Measurements from ENCODE around the gene ATP1A3.
"Not testable (repeated sequence)": the region's sequence is repeated elsewhere in the genome, so short reads cannot be mapped to it uniquely, and the experiment has no call there.

The ATP1A3 gene

DNA sequence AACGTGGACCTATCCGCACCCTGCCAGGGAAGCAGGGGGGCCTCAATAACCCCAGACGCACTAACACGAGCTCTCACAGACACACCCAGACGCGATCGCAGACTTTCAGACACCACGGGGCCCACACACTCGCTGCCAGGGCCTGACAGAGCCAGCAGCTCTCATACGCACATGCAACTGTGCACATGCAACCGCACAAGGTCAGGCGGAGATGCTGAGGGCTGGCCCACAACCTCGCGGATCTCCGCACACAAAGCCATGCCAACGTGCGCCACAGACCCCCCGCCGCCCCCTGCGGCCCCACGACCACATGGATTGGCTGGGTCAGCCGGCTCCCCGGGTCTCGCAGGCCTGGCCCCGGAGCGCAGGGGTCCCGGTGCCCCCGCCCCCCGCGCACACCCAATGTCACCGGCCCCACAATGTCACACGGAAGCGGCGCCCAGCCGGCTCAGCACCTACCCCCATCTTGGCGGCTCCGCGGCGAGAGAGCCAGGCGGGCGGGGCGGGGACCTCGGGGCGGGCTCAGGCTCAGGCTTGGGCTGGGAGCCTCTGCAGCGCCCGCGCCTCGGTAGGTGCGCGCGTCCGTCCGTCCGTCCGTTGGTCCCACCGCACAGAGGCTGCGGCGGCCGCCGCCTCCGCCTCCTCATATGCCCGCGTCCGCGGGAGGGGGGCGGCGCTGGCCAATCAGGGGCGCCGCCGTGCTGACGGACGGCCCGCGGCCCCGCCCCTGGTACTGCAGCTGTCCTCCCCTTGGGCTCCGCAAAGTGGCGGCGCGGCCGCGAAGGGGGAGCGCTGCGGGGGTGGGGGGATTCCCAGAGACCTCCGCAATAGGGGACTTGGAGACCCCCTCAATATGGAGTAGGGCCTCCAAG, at the start of gene ATP1A3:
Gene ATP1A3, minus strand, starts transcription at position 619 of the 872 bp plus-strand sequence. Its CDS starts 154 bp downstream, at position 465.
- DNase-seq (ENCODE audit: low read depth, low spot score): peak; percentile 80

DNA sequence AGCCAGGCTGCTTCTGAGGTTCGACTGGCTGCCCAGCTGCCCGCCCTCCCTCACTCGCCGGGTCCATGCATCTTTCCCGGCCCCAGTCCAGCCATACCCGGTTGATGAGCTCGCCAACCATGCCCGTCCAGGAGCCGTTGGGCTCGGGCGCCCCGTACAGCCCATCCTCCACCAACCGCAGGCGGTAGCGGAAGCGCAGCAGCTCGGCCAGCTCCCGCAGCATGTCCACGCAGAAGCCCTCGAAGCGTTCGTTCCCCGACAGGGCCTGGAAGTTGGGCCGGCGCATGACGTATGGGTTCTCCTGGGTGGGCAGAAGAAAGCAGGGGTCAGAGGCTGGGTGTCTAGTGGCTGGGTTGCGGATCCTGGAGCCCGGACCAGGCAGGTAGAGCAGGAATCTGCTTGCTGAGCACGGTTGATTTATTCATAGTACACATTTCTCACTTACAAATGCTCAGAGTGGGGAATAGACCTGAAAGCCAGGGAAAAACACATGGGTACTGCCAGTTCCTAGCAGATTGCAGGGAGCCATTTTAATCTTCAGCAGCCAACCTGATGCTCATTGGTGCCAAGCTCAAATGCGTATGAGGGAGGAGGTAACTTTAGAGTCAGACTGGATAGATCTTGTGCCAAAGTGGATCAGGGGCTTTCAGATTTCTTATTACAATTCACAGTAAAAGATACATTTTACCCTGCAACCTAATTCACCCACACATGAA, 48.6 kb upstream of the ATP1A3 start:
- DNase-seq (ENCODE audit: low read depth, low spot score): no peak

DNA sequence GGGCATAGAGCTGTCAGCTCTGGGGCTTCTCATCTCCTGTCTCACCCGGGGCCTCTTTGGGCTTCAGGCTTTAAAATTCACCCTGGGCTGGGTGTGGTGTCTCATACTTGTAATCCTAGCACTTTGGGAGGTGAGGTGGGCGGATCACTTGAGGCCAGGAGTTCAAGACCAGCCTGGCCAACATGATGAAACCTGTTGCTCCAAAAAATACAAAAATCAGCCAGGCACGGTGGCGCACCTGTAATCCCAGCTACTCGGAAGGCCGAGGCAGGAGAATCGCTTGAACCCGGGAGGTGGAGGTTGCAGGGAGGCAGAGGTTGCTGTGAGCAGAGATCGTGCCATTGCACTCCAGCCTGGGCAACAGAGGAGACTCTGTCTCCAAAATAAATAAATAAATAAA, 46.5 kb upstream of the ATP1A3 start:
- DNase-seq (ENCODE audit: low read depth, low spot score): not testable (repeated sequence)

DNA sequence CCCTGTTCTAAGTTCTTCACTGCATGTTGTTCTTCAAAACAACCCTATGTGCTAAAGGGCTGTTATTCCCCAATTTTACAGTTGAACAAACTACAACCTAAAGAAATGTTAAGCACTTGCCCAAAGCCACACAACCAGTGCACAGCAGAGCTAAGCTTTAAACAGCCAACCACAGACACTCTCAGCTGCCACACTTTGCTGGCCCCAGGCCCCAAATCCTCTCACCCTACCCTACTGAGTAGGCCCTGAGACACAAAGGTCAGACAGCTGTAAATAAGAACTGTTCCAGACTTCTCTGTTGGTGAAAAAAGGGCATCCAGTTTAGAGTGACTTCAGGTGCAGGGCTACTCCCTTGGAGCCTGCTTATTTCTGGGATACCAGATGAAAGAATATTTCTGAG, 46.0 kb upstream of the ATP1A3 start:
- no peak for DNase-seq (ENCODE audit: low read depth, low spot score)

DNA sequence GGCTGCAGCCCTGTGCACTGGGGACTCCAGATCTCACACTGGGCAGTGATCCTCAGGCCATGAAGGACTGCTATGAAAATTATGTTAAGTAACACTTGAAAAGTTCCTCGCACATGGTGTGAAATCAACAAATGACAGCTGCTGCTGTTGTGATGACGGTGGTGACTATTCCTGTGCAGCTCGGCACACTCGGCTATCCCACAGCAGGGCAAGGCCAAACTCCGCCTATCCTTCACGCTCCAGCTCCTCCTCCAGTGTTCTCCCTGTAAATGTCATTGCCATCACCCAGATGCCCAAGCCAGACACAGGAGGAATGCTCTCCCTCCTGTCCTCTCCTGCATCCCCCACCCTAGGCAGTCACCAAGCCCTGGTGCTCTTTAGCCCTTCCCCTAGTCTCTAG, 44.6 kb upstream of the ATP1A3 start:
- no peak for DNase-seq (ENCODE audit: low read depth, low spot score)

DNA sequence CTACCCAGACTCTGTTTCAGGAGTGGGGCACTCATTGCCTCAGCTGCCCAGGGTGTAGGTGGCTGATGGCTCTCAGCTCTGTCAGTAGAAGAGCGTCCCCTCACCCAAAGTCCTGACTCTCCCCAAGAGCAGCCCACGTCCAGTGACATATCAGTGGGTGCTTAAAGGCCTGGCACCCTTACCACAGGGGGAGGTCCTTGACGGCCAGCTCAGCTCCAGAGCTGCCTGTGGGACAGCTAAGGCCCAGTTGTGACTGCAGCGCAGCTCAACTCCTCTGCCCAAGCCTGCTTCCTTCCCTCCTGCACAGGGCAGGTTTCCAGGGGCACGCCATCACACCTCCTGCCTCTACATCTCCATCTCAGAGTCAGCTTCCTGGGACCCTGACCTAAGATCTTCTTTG, 43.6 kb upstream of the ATP1A3 start:
- no peak for DNase-seq (ENCODE audit: low read depth, low spot score)

DNA sequence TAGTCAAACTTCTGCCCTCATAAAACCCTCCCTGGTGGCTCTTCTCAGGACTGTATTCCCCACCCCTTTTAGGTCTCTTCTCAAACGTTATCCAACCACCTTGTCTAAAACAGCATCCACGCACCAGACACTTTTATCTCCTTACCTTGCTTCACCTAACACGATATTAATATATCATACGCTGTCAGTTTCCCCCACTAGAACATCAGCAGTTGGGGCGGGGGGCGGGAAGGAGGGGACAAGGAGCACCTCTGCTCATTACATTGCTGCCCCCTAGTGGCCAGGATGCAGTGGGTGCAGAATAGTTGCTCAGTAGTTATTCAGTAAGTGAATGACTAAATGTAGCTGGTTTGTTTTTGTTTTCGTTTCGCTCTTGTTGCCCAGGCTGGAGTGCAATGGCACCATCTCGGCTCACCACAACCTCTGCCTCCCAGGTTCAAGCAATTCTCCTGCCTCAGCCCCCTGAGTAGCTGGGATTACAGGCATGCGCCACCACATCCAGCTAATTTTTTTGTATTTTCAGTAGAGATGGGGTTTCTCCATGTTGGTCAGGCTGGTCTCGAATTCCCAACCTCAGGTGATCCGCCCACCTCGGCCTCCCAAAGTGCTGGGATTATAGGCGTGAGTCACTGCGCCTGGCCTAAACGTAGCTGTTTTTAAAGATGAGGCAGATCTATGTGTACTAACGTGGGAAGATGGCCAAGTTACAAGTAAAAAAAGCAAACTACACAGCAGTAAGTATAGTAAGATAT, 40.8 kb upstream of the ATP1A3 start:
- DNase-seq (ENCODE audit: low read depth, low spot score): peak; percentile 85

DNA sequence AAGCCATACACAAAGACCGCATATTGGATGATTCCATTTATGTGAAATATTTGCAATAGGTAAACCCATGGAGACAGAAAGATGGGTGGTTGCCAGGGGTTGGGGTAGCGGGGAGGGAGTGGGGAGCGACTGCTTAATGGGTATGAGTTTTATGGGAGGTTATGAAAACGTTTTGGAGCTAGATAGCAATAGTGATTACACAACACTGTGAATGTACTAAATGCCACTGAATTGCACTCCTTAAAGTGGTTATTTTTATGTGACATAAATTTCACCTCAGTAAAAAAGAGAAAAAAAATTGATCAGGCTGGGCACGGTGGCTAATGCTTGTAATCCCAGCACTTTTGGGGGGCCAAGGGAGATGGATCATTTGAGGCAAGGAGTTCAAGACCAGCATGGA, 39.4 kb upstream of the ATP1A3 start:
- no peak for DNase-seq (ENCODE audit: low read depth, low spot score)

DNA sequence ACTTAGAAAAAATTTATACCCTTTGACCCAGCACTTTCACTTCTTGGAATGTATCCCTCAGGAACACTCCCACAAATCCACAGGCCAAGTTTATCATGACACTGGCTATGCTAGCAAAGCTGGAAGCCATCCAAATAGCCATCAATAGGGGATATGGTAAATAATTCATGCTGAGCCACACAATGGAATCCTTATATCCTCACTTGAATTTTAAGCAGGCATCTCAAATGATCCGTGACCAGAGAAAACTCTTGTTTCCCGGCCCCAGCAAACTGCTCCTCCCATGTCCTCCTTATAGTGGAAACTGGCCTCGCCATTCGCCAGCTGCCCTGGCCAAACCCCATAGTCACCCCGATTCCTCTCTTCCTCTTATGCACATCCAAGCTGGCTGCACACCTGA, 38.4 kb upstream of the ATP1A3 start:
- peak; percentile 53 for DNase-seq (ENCODE audit: low read depth, low spot score)

DNA sequence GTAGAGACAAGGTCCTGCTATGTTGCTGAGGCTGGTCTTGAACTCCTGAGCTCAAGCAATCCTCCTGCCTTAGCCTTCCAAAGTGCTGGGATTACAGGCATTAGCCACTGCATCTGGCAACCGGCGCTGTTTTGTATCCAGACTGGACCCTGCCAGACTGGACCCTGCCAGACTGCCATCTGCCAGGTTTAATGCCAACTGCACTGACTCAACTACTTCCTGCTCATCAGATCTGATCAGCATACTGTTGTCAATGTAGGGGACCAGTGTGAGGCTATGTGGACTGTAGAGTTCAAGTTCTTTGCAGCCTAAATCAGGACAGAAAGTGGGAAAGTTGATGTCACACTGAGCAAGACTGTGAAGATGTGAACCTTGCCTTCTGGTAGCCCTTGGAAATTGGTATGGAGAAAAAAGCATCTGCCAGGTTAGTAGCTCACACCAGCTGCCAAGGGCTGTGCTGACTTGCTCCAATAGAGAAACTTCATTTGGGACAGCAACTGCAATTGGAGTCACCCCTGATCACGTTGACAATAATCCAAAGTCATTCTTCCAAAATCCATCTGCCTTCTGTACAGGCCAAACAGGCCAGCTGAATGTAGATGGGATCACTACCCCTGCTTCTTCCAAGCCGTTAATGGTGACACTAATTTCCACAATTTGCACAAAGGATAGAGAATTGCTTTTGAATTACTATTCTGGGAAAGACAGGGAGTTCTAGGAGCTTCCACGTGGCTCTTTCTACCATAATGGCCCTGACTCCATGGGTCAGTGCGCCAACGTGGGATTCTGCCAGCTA, 36.8 kb upstream of the ATP1A3 start:
- DNase-seq (ENCODE audit: low read depth, low spot score): no peak

DNA sequence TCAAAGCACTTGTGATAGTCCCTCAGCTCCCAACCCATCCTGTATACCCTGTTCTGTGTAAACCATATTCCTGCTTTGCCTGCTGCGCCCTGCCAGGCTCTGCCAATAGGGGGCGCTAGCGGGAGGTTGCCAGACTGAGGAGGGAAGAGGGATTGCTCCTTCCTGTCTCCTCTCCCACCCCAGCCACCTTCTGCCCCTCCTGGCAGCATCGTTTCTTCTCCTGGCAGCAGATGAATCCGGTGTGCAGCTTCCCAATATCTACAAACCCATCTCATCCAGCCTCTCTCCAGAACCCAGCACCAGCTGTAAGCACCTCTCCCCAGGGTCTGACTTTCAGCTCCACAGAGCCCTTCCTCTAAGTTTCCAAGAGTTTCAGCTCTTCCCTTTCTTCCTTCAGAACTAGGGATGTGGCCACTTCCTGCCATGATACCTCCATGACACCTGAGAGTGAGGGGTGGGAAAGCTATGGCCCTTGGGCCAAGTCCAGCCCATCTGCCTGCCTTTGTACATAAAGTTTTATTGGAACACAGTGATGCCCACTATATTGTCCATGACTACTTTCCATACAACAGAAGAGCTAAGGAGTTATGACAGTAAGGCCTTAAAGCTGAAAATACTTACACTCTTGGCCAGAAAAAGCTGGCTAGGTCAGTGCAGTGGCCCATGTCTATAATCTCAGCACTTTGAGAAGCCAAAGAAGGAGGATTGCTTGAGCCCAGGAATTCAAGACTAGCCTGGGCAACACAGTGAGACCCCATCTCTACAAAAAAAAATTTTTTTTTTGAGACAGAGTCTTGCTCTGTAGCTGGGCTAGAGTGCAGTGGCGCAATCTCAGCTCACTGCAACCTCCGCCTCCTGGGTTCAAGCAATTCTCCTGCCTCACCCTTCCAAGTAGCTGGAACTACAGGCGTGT, 34.5 kb upstream of the ATP1A3 start:
- no peak for DNase-seq (ENCODE audit: low read depth, low spot score)

DNA sequence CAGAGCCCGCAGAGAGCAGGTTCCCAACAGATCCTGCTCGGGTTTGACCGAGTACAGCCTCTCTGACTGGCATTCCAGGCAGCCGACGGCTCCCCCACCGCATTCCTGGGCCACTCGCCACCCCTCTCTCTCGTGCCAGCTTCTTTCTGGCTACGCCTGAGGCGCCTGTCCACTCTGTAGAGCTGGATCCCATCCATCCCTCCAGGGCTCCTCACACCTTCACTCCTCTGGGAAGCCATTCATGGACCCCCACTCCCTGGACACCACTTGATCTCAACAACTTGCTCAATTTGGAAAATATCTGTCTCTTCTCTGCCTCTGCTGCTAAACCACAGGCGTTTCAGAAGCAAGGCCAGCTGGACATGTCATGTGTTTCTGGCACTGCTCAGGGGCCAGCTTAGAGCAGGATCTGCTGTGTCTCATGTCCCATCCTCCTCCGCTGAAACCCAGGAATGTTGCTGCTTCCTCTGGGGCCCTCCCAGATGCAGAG, 30.6 kb upstream of the ATP1A3 start:
- peak; percentile 94 for DNase-seq (ENCODE audit: low read depth, low spot score)

DNA sequence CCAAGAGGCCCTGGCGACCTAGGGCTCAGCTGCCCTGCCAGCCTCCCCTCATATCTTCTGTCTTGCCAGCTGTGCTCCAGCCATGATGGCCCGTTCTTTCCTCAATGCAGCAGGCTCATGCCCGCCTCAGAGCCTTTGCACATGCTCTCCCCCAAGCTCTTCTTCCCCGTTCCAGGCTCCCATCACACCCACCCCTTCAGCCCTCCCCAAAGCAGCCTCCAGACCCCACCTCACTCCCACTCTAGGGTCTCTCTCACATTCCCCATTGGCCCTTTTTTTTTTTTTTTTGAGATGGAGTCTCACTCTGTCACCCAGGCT, 29.9 kb upstream of the ATP1A3 start:
- DNase-seq (ENCODE audit: low read depth, low spot score): no peak

DNA sequence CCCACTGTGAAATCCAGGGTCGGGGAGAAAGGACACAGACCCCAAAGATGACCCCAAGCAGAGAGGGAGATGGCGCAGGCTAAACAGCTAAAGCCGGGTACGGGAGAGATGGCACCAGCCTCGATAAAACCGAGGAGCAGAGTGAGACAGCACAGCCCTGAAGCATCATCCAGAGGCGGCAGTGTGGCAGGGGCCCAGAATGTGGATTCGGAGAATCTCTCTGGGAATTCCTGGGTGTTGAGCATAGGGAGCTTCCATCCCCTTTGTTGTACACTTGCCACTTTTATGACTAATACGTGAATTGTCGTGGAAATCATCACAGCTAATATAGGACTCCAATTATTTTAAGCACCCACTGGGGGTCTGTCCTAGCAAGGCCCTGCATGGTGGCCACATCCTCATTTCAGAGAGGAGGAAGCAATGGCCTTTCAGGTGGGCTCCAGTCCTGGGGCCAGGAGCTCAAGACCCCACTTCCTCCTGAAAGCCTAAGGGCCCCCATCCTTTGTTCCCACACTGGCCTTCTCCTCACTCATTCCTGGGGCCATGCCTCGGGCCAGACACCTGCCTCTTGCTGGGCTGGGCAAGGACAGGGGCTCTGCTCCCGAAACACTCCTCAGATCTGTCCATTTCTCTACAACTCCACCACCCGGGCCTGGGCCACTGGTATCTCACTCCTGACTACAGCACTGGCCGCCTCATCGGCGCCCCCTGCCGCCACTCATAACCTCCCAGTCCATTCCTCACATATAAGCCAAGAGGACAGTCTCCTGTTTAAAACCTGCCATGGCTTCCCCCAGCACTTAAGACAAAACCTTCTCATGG, 29.3 kb upstream of the ATP1A3 start:
- peak; percentile 30 for DNase-seq (ENCODE audit: low read depth, low spot score)

DNA sequence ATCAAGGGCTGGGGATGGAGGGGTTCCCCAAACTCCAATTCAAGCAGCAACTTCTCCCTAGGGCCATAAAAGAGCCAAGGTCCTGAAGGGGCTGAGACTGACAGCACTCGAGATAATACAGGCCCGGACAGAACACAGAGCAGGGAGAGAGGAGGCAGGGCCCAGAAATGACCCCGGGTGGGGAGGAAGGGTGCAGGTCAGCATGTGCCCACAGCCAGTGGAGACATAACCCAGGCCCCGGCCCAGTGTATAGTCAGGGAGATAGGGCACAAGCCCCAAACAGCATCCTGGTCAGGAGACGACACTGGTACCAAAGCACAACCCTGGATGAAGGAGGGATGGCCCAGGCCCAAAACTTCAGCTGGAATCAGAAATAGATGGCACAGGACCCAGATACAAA, 28.6 kb upstream of the ATP1A3 start:
- no peak for DNase-seq (ENCODE audit: low read depth, low spot score)

DNA sequence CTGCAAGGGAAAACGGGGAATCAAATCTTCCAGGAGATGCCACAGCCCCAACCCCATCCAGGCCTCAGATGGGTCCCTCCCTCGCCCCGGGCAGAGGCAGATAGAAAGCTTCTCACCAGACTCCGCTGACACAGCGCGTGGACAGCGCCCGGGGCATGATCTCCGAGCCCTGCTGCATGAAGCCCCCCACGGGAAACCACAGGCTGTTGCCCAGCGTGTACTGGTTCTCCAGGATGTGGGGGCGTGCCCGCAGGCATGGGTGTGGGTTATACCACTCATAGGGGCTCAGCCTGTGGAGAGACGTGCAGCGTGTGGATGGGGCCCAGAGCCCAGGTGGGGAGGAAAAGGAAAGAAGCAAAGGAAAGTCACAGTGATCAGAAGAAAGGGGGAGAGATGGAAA, 27.2 kb upstream of the ATP1A3 start:
- no peak for DNase-seq (ENCODE audit: low read depth, low spot score)

DNA sequence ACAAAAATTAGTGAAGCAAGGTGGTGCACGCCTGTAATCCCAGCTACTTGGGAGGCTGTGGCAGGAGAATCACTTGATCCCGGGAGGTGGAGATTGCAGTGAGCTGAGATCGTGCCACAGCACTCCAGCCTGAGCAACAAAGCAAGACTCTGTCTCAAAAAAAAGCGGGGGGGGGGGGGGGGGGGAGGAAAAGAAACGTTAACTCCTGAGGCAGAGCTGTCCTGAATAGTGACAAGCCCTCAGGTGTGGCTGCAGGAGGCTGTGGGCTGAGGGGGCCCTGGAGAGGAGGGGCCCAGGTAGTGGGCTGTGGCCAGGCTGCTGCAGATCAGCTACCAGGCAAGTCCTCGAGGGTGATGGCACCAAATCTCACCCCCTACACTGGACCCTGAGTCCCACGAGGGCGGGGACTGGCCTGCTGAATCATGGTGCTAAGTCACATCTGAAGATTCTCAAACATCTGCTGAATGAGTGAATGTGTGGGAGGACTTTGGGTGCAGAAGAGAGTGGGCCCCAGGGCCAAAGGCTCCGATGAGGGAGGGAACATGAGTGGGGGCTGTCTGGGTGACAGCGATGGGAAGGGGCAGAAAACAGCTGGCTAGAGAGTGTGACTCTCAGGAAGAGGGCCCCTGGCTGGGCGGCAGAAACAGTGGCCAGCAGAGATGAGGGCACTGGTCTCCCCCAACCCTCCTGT, 24.6 kb upstream of the ATP1A3 start:
- no peak for DNase-seq (ENCODE audit: low read depth, low spot score)

DNA sequence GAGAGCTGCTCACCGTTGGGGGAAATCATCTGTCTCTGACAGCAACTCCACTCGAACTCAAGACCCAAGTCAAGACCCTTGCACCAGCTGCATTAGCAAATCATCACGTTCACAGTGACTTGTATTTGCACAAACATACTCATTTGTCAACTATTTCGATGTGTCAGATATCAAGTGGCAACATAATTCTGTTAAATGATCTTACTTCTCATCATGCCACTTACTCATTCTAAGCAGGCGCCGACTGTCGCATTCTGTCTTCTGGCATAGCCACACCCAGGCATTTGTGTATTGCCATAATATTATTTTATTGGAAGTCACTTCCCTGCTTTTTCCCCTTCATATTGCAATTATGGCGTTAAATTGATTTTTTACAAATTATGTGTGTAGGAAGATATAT, 23.0 kb upstream of the ATP1A3 start:
- no peak for DNase-seq (ENCODE audit: low read depth, low spot score)

DNA sequence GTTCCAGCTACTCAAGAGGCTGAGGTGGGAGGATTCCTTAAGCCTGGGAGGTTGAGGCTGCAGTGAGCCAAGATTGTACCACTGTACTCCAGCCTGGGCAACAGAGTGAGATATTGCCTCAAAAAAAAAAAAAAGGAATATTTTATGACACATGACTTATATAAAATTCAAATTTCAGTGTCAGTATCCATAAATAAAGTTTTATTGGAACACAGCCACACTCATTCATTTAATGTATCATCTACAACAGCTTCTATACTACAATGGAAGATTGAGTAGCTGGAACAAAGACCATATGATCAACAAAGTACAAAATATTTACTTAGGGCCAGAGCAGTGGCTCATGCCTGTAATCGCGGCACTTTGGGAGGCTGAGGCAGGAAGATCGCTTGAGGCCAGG, 18.7 kb upstream of the ATP1A3 start:
- not testable (repeated sequence) for DNase-seq (ENCODE audit: low read depth, low spot score)

Measured in astrocyte of the hippocampus (primary cell).